ENCODE data around the gene CDC14A.

The CDC14A gene

DNA sequence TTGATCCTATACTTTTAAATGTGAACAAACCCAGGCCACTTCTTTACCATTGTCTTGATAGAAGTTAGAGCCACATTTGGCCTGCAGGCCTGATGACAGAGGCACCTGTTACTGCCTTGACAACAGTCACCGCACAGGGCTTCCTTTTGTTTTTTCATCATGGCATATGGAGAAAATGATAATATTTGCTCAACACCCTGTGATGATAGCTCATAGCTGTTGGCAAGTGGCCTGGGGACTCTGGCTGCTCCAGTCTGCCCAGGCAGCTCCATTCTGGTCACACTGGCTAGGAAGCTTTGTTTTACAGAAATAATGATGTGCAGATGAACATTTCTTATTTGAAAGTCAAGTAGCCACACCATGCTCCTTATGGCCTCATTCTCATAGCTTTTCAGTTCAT lies 96.1 kb downstream of the CDC14A start:
- Histone ChIP-seq H3K4me3 (ENCODE audit: insufficient read depth, low read length, poor library complexity, severe bottlenecking) (no peak overlapping the region), H2AFZ (ENCODE audit: low read depth, low read length, severe bottlenecking) (no peak overlapping the region), H3K9me2 (replicated peaks; ENCODE audit: insufficient read depth, low read length) (no peaks in the 10 kb centered on the region), H3K27me3 (ENCODE audit: low read length) (no peaks in the 10 kb centered on the region), H3K9ac (ENCODE audit: low read length) (no peak overlapping the region), H3F3A (ENCODE audit: insufficient read depth) (no peaks in the 10 kb centered on the region), H3K9me3 (ENCODE audit: insufficient read depth, low read length) (no peaks in the 10 kb centered on the region), H4K20me1 (ENCODE audit: low read depth, low read length) (no peaks in the 10 kb centered on the region), H3K4me2 (ENCODE audit: low read depth, low read length, poor library complexity, severe bottlenecking) (no peak overlapping the region), H3K27ac (ENCODE audit: low read depth, low read length) (no peak overlapping the region), H3K36me3 (ENCODE audit: low read length) (no peaks in the 10 kb centered on the region), H3K79me2 (ENCODE audit: insufficient read depth, low read length) (no peaks in the 10 kb centered on the region)
- TF ChIP-seq, protein P1, sequence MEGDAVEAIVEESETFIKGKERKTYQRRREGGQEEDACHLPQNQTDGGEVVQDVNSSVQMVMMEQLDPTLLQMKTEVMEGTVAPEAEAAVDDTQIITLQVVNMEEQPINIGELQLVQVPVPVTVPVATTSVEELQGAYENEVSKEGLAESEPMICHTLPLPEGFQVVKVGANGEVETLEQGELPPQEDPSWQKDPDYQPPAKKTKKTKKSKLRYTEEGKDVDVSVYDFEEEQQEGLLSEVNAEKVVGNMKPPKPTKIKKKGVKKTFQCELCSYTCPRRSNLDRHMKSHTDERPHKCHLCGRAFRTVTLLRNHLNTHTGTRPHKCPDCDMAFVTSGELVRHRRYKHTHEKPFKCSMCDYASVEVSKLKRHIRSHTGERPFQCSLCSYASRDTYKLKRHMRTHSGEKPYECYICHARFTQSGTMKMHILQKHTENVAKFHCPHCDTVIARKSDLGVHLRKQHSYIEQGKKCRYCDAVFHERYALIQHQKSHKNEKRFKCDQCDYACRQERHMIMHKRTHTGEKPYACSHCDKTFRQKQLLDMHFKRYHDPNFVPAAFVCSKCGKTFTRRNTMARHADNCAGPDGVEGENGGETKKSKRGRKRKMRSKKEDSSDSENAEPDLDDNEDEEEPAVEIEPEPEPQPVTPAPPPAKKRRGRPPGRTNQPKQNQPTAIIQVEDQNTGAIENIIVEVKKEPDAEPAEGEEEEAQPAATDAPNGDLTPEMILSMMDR (IDR thresholded peaks at IDR 0.05; ENCODE audit: insufficient read depth, low read length, poor library complexity, severe bottlenecking), result no peak
- TF ChIP-seq EZH2phosphoT487 (conservative IDR thresholded peaks at IDR 0.05; ENCODE audit: low read length), result no peak

DNA sequence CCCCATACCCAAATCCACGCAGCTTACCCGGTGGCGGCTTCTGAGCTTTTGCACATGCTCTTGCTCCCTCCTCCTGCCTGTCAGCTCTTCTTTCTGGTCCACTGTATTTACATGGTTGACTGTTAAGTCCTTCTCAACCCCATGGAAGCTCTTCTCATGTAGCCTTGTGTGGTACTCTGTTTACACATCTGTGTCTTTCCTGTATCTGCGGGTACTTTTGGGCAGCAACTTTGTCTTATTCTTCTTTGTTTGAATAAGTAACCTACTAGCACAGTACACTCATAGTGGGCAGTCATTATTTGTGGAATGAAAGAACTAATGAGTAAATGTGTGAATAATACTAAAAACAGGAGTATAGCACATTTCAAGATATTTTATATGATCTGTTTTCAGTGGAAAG lies 97.2 kb downstream of the CDC14A start:
- no peaks in the 10 kb centered on the region for H4K20me1 ChIP-seq (ENCODE audit: low read depth, low read length)
- no peak overlapping the region for H3K27ac ChIP-seq (ENCODE audit: low read depth, low read length)
- no peaks in the 10 kb centered on the region for H3K9me2 ChIP-seq (replicated peaks; ENCODE audit: insufficient read depth, low read length)
- TF ChIP-seq, protein P1 (IDR thresholded peaks at IDR 0.05; ENCODE audit: insufficient read depth, low read length, poor library complexity, severe bottlenecking), result no peak
- no peak for TF ChIP-seq EZH2phosphoT487 (conservative IDR thresholded peaks at IDR 0.05; ENCODE audit: low read length)
- H3K36me3 ChIP-seq (ENCODE audit: low read length), result no peaks in the 10 kb centered on the region
- no peak overlapping the region for H3K4me2 ChIP-seq (ENCODE audit: low read depth, low read length, poor library complexity, severe bottlenecking)
- no peak overlapping the region for H2AFZ ChIP-seq (ENCODE audit: low read depth, low read length, severe bottlenecking)
- no peaks in the 10 kb centered on the region for H3K27me3 ChIP-seq (ENCODE audit: low read length)
- H3K4me3 ChIP-seq (ENCODE audit: insufficient read depth, low read length, poor library complexity, severe bottlenecking), result no peak overlapping the region
- no peak overlapping the region for H3K9ac ChIP-seq (ENCODE audit: low read length)
- H3K9me3 ChIP-seq (ENCODE audit: insufficient read depth, low read length), result no peaks in the 10 kb centered on the region
- no peaks in the 10 kb centered on the region for H3K79me2 ChIP-seq (ENCODE audit: insufficient read depth, low read length)
- H3F3A ChIP-seq (ENCODE audit: insufficient read depth), result no peaks in the 10 kb centered on the region

DNA sequence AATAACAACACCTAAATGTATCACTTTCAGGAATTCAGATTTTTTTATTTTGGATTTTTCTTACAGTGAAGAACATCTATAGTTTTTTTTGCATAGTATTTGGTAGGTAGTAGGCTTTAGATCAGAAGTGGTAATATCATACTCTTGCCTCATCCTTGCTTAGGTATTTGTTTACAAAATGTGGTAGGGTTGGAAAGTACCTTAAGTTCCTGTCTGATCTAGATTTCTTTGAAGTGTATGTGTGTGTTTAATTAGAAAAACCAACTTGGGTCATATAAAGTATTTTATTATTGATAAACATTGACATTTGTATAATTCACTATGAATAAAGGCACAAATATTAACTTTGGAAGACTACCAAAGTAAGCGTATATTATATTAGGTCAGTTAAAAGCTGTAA lies 100.3 kb downstream of the CDC14A start:
- no peak overlapping the region for H3K4me2 ChIP-seq (ENCODE audit: low read depth, low read length, poor library complexity, severe bottlenecking)
- no peak overlapping the region for H3K9ac ChIP-seq (ENCODE audit: low read length)
- H3K79me2 ChIP-seq (ENCODE audit: insufficient read depth, low read length), result no peaks in the 10 kb centered on the region
- no peak overlapping the region for H3K27ac ChIP-seq (ENCODE audit: low read depth, low read length)
- no peak overlapping the region for H2AFZ ChIP-seq (ENCODE audit: low read depth, low read length, severe bottlenecking)
- no peaks in the 10 kb centered on the region for H3K9me2 ChIP-seq (replicated peaks; ENCODE audit: insufficient read depth, low read length)
- no peak for TF ChIP-seq EZH2phosphoT487 (conservative IDR thresholded peaks at IDR 0.05; ENCODE audit: low read length)
- TF ChIP-seq, protein P1 (IDR thresholded peaks at IDR 0.05; ENCODE audit: insufficient read depth, low read length, poor library complexity, severe bottlenecking), result no peak
- no peaks in the 10 kb centered on the region for H4K20me1 ChIP-seq (ENCODE audit: low read depth, low read length)
- H3K27me3 ChIP-seq (ENCODE audit: low read length), result no peaks in the 10 kb centered on the region
- no peaks in the 10 kb centered on the region for H3K36me3 ChIP-seq (ENCODE audit: low read length)
- no peak overlapping the region for H3K4me3 ChIP-seq (ENCODE audit: insufficient read depth, low read length, poor library complexity, severe bottlenecking)
- no peaks in the 10 kb centered on the region for H3F3A ChIP-seq (ENCODE audit: insufficient read depth)
- H3K9me3 ChIP-seq (ENCODE audit: insufficient read depth, low read length), result no peaks in the 10 kb centered on the region
